ENCODE results near the gene DLGAP1.

Gene DLGAP1

DNA sequence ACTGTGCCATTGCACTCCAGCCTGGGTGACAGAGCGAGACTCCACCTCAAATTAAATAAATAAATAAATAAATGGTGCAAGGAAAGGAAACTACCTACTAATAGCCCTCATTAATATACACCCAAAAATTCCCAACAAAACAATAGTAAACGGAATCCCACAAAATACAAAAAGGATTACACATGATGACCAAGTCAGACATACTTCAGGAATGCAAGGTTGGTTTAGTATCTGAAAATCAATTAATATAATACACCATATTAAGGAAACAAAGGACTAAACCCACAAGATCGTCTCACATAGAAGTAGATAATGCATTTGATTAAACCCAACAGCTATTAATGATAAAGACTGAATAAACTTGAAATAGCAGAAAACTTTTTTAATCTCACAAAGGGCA is 697.7 kb downstream of the DLGAP1 start:
- in situ Hi-C loops (cut with HindIII; ENCODE audit: low pct_unique_long_range_greater_than_20kb, low sequenced_read_pairs): no loop called here
- no peak for TF ChIP-seq JUND (IDR thresholded peaks at IDR 0.05; ENCODE audit: low read depth)

DNA sequence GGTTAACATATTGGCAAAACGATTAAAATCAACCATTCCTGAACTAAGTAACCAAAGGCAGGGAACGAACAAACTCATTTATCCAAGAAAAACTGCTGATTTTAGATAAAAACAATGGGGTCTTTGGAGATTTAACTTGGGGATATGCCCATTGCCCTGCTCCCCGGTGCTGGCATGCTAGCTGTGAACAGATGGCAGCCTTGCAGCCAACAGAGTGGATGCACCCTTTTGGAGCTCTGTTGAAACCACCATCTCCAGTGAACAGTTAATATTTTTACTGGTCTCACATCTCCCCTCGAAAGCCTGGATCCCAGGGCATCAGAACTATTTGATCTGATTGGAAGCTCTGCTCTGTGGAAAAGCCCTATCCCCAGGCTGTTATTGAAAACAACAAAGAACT is 702.0 kb downstream of the DLGAP1 start:
- in situ Hi-C loops (cut with HindIII; ENCODE audit: low pct_unique_long_range_greater_than_20kb, low sequenced_read_pairs): no loop called here
- TF ChIP-seq JUND (IDR thresholded peaks at IDR 0.05; ENCODE audit: low read depth): no peak
- no peak for DNase-seq (ENCODE audit: low read depth in 1 of 2, low spot score in 1 of 2)

More for the DNA sequence above, 697.7 kb downstream of the DLGAP1 start:
- no peak for DNase-seq (ENCODE audit: low read depth in 1 of 2, low spot score in 1 of 2)

DNA sequence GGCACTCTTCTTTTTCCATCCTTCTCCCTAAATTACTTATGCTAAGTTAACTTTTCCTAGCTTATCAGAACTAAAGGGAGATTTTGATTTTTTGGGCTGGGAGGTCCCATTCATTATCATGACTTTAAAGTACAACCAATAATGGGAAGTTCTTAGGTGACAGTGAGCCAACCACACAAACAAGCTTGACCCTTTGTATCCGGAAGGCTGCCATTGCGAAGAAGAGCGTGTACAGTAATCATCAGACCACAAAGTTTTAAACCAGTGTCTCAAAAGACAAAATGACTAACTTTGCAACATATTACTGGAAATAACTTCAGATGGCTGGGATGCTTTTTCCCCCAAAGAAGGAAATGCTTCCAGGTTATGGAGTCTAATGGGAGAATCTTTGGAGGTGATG is 707.0 kb downstream of the DLGAP1 start:
- TF ChIP-seq JUND (IDR thresholded peaks at IDR 0.05; ENCODE audit: low read depth): no peak
- DNase-seq (ENCODE audit: low read depth in 1 of 2, low spot score in 1 of 2): no peak
- in situ Hi-C loops (cut with HindIII; ENCODE audit: low pct_unique_long_range_greater_than_20kb, low sequenced_read_pairs): no loop called here

GRCh38 chr18:3747176-3747973 is 707.7 kb downstream of the DLGAP1 start:
- no peak for DNase-seq (ENCODE audit: low read depth in 1 of 2, low spot score in 1 of 2)
- in situ Hi-C loops (cut with HindIII; ENCODE audit: low pct_unique_long_range_greater_than_20kb, low sequenced_read_pairs): no loop called here

DNA sequence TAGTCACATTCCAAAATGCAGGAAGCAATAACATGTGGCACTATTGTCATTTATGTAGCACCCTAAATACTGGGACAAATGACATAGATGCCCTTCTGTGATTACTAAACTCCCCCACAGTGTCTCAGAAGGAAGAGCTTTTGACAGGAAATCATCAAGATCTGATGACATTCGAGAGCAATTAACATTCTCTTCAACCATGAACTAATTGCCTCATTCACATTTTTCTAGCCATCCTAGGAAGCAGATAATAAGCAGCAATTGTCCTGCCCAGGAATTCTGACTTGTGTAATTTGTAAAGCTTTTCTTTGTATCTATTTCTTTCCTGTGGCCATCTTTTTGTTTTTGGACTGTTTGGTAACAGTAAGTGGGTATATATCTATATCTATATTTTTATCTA is 712.6 kb downstream of the DLGAP1 start:
- in situ Hi-C loops (cut with HindIII; ENCODE audit: low pct_unique_long_range_greater_than_20kb, low sequenced_read_pairs): no loop called here

More at GRCh38 chr18:3747176-3747973, 707.7 kb downstream of the DLGAP1 start:
- TF ChIP-seq JUND (IDR thresholded peaks at IDR 0.05; ENCODE audit: low read depth): no peak

GRCh38 chr18:3741333-3741732 is 713.8 kb downstream of the DLGAP1 start:
- DNase-seq (ENCODE audit: low read depth in 1 of 2, low spot score in 1 of 2): no peak
- in situ Hi-C loops (cut with HindIII; ENCODE audit: low pct_unique_long_range_greater_than_20kb, low sequenced_read_pairs): no loop called here
- TF ChIP-seq JUND (IDR thresholded peaks at IDR 0.05; ENCODE audit: low read depth): no peak

More for the DNA sequence above, 712.6 kb downstream of the DLGAP1 start:
- no peak for DNase-seq (ENCODE audit: low read depth in 1 of 2, low spot score in 1 of 2)
- no peak for TF ChIP-seq JUND (IDR thresholded peaks at IDR 0.05; ENCODE audit: low read depth)

DNA sequence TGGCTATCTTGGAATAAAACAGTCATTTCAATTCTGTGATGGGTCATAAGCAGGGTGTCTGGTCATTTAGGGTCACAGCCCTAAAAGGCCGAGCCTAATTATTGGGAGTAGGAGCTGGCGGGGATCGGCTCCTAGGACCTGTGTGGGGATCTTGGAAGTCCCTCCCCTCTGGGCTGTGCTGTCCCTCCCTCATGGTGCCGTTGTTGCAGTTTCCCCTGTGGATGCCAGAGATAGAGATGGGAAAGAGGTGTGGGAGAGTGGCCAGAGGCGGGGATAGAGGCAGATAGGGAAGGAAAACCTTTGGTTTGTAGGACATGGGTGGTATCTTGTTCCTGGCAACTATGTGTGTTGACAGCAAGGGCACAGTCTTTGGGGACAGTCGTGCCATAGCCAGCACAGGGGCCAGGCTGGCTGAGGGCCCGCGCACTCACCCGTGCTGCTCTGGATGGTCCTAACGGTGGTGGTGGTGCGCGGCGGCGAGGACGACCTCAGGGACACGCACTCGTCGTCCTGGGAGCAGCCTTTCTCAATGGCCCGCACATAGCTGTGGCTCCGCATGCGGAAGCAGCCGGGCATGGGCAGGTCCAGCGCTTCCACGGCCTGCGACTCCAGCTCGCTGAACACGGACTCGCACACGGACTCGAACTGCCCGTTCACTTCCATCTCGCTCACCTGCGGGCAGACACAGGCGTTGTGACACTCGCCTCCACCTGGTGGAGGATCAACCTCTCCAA is 726.2 kb downstream of the DLGAP1 start:
- no peak for DNase-seq (ENCODE audit: low read depth in 1 of 2, low spot score in 1 of 2)
- in situ Hi-C loops (cut with HindIII; ENCODE audit: low pct_unique_long_range_greater_than_20kb, low sequenced_read_pairs): no loop called here
- TF ChIP-seq JUND (IDR thresholded peaks at IDR 0.05; ENCODE audit: low read depth): no peak

- no peak for DNase-seq (ENCODE audit: low read depth in 1 of 2, low spot score in 1 of 2)
- in situ Hi-C loops (cut with HindIII; ENCODE audit: low pct_unique_long_range_greater_than_20kb, low sequenced_read_pairs): no loop called here
- TF ChIP-seq JUND (IDR thresholded peaks at IDR 0.05; ENCODE audit: low read depth): no peak
These were observed 727.8 kb downstream of the DLGAP1 start for GRCh38 chr18:3727274-3727673.

DNA sequence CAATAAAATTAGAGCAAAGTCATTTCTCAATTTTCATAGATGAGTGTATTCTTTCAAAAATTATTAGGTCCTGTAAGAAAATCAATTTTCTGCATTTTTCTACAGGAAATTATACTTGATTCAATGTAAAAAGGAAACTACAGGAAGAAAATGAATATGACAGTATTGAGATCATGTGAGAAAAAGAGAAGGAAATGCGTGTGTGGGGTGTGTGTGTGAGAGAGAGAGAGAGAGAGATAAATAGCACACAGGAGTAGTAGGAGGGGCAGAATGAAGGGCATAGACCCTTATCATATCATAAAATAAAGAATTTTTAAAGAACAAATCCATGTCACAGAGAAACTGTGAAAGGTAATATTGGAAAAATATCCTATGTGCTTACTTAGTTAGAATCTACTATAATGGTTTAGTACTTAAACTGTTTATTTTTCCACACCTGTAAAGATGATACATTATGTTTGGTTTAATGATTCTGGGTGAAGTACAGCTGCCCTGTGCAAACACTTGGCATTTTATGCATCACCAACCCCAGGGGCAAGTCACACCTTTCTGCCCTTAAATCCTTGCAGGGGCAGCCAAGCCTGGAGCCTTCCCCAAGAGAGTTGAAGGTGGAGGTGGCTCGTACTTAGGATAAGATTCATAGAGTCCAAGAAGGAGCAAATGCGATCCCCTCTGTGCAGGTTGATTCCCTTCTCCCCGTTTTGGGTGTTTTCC is 728.7 kb downstream of the DLGAP1 start:
- no peak for TF ChIP-seq JUND (IDR thresholded peaks at IDR 0.05; ENCODE audit: low read depth)
- in situ Hi-C loops (cut with HindIII; ENCODE audit: low pct_unique_long_range_greater_than_20kb, low sequenced_read_pairs): no loop called here
- no peak for DNase-seq (ENCODE audit: low read depth in 1 of 2, low spot score in 1 of 2)

GRCh38 chr18:3725115-3725514 is 730.0 kb downstream of the DLGAP1 start:
- no peak for DNase-seq (ENCODE audit: low read depth in 1 of 2, low spot score in 1 of 2)
- in situ Hi-C loops (cut with HindIII; ENCODE audit: low pct_unique_long_range_greater_than_20kb, low sequenced_read_pairs): no loop called here
- TF ChIP-seq JUND (IDR thresholded peaks at IDR 0.05; ENCODE audit: low read depth): no peak

GRCh38 chr18:3723554-3723953 is 731.6 kb downstream of the DLGAP1 start:
- in situ Hi-C loops (cut with HindIII; ENCODE audit: low pct_unique_long_range_greater_than_20kb, low sequenced_read_pairs): no loop called here
- DNase-seq (ENCODE audit: low read depth in 1 of 2, low spot score in 1 of 2): no peak
- no peak for TF ChIP-seq JUND (IDR thresholded peaks at IDR 0.05; ENCODE audit: low read depth)

- no peak for DNase-seq (ENCODE audit: low read depth in 1 of 2, low spot score in 1 of 2)
- in situ Hi-C loops (cut with HindIII; ENCODE audit: low pct_unique_long_range_greater_than_20kb, low sequenced_read_pairs): no loop called here
- TF ChIP-seq JUND (IDR thresholded peaks at IDR 0.05; ENCODE audit: low read depth): no peak
These were observed 732.3 kb downstream of the DLGAP1 start for GRCh38 chr18:3722649-3723433.

Measured in T47D (cell line).